H4 (cell line): ENCODE results near the gene SHMT2. TPM values are rescaled to one million over a fixed set of nuclear protein-coding genes. Genes with fewer than 3 reads are reported as not detected.
A peak's percentile ranks its signal among the peaks of the same experiment; 100 is the strongest.

Source experiments
- DNase-seq: peaks from one replicate; pipeline ENCODE4 v3.0.0-alpha.2; 2015; ENCODE audit warnings: low spot score
- total RNA-seq: library from RNA; depleted of rRNA; stranded (reverse); fragments of >200 nt; shearing (Covaris generic); gene quantifications from 2 replicates; pipeline ENCODE4 v1.2.3, GENCODE V29; 2014

The SHMT2 gene
- total RNA-seq, 1 experiment from 2014 or later, result 250 TPM

DNA sequence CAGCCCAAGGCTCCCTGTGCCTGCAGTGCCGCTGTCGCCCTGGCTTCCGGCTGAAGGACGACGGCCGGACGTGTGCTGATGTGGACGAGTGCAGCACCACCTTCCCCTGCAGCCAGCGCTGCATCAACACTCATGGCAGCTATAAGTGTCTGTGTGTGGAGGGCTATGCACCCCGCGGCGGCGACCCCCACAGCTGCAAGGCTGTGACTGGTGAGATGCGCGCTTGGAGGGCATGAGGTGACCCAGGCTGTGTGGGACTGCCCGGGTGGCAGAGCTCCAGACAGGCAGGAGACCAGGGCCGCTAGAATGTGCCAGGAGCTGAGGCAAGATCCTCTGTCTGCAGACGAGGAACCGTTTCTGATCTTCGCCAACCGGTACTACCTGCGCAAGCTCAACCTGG, 32.6 kb upstream of the SHMT2 start:
- DNase-seq, result no peak

- no peak for DNase-seq
These were observed 31.2 kb upstream of the SHMT2 start for GRCh38 chr12:57198329-57198728.

DNA sequence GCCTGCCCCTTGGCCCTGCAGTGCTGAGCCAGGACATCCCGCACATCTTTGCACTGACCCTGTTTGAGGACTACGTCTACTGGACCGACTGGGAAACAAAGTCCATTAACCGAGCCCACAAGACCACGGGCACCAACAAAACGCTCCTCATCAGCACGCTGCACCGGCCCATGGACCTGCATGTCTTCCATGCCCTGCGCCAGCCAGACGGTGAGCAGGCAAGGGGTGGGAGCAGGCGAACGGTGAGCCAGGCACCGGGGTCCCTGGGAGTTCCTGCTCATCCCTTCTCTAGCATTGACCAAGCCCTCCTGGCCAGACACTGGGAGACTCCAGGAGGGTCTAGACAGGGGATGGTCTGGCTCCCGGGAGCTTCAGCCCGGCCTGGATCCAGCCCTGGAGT, 30.3 kb upstream of the SHMT2 start:
- DNase-seq, result no peak

- DNase-seq, result no peak
These were observed 29.0 kb upstream of the SHMT2 start for GRCh38 chr12:57200497-57200896.

- no peak for DNase-seq
These were observed 28.3 kb upstream of the SHMT2 start for GRCh38 chr12:57201219-57201618.

- DNase-seq, result no peak
These were observed 27.9 kb upstream of the SHMT2 start for GRCh38 chr12:57201631-57202030.

- DNase-seq, result no peak
These were observed 27.2 kb upstream of the SHMT2 start for GRCh38 chr12:57202321-57202720.

DNA sequence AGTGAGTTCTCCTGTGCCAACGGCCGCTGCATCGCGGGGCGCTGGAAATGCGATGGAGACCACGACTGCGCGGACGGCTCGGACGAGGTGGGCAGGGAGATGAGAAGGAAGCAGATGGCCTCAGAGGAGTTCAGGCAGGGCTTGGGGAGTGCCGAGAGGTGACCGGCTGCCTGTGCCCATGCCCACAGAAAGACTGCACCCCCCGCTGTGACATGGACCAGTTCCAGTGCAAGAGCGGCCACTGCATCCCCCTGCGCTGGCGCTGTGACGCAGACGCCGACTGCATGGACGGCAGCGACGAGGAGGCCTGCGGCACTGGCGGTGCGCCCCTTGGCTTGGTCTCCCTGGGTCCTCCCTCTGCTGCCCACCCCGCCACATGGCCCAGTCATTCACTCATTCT, 26.3 kb upstream of the SHMT2 start:
- DNase-seq, result no peak

DNA sequence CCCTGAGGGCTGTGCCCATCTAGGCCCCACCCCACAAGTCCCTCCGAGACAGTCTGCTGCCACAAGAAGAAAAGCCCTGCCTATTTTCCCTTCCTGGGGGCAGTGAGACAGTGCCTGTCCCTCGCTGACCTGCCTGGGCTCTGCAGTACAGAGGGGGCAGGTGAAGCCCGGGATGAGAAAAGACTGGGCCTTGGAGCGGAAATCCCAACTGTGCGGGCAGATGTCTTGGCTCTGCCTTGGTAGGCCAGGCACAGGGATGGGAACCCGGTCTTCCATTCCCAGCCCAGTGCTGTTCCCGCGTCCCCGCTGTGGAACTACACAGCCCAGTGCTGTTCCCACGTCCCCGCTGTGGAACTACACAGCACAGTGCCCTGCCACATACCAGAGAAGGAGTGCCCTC, 25.7 kb upstream of the SHMT2 start:
- DNase-seq, result no peak

- DNase-seq, result no peak
These were observed 25.1 kb upstream of the SHMT2 start for GRCh38 chr12:57204454-57204853.

- DNase-seq, result no peak
These were observed 24.3 kb upstream of the SHMT2 start for GRCh38 chr12:57205186-57205585.

- DNase-seq, result no peak
These were observed 23.6 kb upstream of the SHMT2 start for GRCh38 chr12:57205931-57206330.

DNA sequence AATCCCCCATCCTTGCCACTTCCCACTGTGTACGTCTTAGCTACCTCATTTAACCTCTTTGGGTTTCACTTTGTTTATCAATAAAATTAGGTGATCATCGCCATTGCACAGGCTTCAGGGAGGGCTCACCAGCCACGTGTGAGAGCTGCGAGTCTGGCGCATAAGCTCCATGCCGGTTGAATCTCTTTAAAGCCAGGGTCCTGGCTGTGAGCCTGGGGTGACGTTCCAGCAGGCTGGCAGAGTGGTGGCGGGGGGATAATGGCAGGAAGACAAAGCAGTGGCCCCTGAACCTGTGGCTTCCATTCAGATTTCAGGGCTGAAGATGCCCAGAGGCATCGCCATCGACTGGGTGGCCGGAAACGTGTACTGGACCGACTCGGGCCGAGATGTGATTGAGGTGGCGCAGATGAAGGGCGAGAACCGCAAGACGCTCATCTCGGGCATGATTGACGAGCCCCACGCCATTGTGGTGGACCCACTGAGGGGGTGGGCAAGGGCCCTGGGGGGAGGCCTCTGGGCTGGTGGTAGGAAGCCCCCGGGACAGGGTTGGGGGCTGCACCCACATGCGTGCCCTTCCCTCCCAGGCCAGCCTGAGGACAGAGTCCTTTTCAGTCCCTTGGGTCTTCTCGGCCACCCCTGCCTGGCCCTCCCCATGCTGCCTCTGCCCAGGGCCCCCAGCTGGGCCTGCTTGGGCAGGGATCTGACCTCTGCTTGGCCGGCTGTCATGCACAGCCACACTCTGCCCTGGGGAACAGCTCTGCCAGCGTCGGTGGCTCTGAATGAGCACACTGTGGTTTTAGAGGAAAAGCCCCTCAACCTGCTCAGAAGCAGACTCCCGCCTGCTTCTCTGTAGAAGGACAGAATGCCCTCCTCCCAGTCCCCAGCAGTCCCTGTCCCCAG, 21.5 kb upstream of the SHMT2 start:
- DNase-seq, result no peak

GRCh38 chr12:57208631-57209282, 20.8 kb upstream of the SHMT2 start:
- DNase-seq, result no peak

DNA sequence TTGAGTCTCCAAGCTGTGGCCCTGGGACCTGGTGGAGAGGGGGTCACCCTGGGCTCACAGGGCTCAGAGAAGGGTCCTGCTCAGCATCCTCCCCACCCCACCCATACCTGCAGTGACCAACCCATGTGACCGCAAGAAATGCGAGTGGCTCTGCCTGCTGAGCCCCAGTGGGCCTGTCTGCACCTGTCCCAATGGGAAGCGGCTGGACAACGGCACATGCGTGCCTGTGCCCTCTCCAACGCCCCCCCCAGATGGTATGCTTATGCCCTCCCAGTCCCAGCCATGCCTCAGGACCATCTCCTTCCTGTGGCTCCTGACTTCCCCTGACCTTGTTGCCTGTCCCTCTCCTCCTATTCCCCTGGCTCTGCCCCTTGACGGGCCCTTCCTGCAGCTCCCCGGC, 19.6 kb upstream of the SHMT2 start:
- DNase-seq, result no peak

DNA sequence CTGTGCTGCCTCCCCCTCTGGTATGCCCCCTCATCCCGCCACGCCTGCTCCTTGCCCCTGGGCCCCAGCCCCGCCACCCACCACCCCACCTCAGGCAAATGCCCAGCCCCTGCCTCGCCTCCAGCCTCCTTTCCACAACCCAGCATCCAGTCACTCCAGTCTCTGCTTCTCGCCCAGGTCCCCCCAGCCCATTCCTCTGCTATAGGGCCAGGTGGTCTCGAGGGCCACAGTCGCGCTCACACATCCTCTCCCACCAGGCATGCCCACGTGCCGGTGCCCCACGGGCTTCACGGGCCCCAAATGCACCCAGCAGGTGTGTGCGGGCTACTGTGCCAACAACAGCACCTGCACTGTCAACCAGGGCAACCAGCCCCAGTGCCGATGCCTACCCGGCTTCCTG, 19.1 kb upstream of the SHMT2 start:
- DNase-seq, result no peak

- DNase-seq, result no peak
These were observed 18.4 kb upstream of the SHMT2 start for GRCh38 chr12:57210926-57211692.

GRCh38 chr12:57211791-57212700, 17.5 kb upstream of the SHMT2 start:
- no peak for DNase-seq

DNA sequence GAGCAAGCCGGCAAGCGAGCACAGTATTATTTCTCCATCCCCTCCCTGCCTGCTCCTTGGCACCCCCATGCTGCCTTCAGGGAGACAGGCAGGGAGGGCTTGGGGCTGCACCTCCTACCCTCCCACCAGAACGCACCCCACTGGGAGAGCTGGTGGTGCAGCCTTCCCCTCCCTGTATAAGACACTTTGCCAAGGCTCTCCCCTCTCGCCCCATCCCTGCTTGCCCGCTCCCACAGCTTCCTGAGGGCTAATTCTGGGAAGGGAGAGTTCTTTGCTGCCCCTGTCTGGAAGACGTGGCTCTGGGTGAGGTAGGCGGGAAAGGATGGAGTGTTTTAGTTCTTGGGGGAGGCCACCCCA, 16.8 kb upstream of the SHMT2 start:
- DNase-seq, result no peak

- peak; percentile 86 for DNase-seq
These were observed 16.3 kb upstream of the SHMT2 start for GRCh38 chr12:57213058-57213715.

DNA sequence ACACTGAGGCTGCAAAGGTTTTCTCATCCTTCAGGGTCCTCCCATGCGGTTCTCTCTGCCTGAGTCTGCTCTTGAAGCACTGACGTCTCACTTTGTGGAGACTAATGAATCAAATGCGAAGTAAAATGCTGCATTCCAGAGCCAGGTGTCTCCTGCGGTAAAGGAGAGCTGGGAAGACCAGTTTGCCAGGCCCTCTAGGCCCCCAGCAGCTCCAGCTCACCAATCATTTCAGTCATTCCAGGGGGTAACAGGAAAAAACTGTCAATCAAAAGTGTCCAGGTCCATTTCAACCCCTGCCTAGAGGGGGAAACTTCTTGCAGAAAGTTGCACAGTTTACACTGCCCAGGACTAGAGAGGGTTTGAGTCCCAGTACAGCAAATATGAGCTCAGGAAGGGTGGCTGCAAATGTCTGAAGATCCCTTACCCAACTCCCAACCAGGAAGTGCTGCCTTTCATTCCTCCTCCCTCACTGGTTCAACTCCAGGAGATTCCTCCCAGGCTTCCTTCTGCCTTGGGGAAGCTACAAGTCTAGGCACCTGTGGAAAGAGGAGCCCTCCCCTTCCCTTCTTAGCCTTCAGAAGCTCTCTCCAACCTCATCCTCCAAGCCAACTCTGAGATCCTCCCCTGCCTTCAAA, 15.6 kb upstream of the SHMT2 start:
- DNase-seq, result no peak
